CD14-positive monocyte (primary cell): Measurements from ENCODE around the gene TSPYL1. TPM values are rescaled to one million over a fixed set of nuclear protein-coding genes. Genes with fewer than 3 reads are reported as not detected.

Experiments used
- DNase-seq, 3 donors: peaks; one replicate each; pipeline ENCODE4 v3.0.0-alpha.2; 2011 to 2022
- H2AFZ ChIP-seq: 2 replicates; pipeline ENCODE4 v1.6.0; 2012; ENCODE audit warnings: mild to moderate bottlenecking, low read depth, low read length, inconsistent platforms; ENCODE audit not compliant: insufficient read depth, poor library complexity, severe bottlenecking
- H3K27ac ChIP-seq, 2 donors: 1 replicate in 1 of 2; 2 replicates in 1 of 2; pipeline ENCODE4 v1.5.1; 2012 to 2013; ENCODE audit warnings: low read length in 2 of 2, control low read depth in 1 of 2, inconsistent platforms in 1 of 2, low read depth in 1 of 2, mild to moderate bottlenecking in 1 of 2
- H3K27me3 ChIP-seq, 2 donors: one replicate each; pipeline versions ENCODE4 v1.6.0 to v1.6.1; 2011 to 2013; ENCODE audit warnings: low read length in 2 of 2; ENCODE audit not compliant: control insufficient read depth in 2 of 2, insufficient read depth in 2 of 2
- H3K36me3 ChIP-seq, 2 donors: replicated peaks in 1 of 2; 1 replicate in 1 of 2; 2 replicates in 1 of 2; pipeline versions ENCODE4 v1.5.1 to v1.6.1; 2012 to 2013; ENCODE audit warnings: low read length in 2 of 2, control low read depth in 1 of 2, inconsistent platforms in 1 of 2, mild to moderate bottlenecking in 1 of 2; ENCODE audit not compliant: insufficient read depth in 2 of 2, control insufficient read depth in 1 of 2
- H3K4me1 ChIP-seq, 2 donors: 1 replicate in 1 of 2; 2 replicates in 1 of 2; pipeline versions ENCODE4 v1.5.1 to v1.6.1; 2012 to 2013; ENCODE audit warnings: low read length in 2 of 2, control low read depth in 1 of 2, inconsistent platforms in 1 of 2, mild to moderate bottlenecking in 1 of 2, moderate library complexity in 1 of 2; ENCODE audit not compliant: insufficient read depth in 2 of 2, control insufficient read depth in 1 of 2
- H3K4me2 ChIP-seq: replicated peaks from 2 replicates; pipeline ENCODE3; 2012; ENCODE audit warnings: low read length, moderate library complexity, mild to moderate bottlenecking; ENCODE audit not compliant: poor library complexity, severe bottlenecking; ENCODE audit errors: extremely low read depth
- H3K4me3 ChIP-seq, 3 experiments: fragments of 200-600 bp in 1 of 3; sonication (generic) in 1 of 3; replicated peaks in 1 of 3; 1 replicate in 2 of 3; 2 replicates in 1 of 3; pipeline ENCODE4 v1.5.1; 2011 to 2013; ENCODE audit warnings: low read length in 3 of 3, mild to moderate bottlenecking in 3 of 3, control low read depth in 2 of 3, low read depth in 2 of 3, inconsistent platforms in 1 of 3, moderate library complexity in 1 of 3
- H3K79me2 ChIP-seq: 2 replicates; pipeline ENCODE4 v1.6.0; 2012; ENCODE audit warnings: mild to moderate bottlenecking, control low read depth, inconsistent platforms, low read length, moderate library complexity; ENCODE audit not compliant: insufficient read depth
- H3K9ac ChIP-seq: 2 replicates; pipeline ENCODE4 v1.6.0; 2017; ENCODE audit warnings: low read length, mild to moderate bottlenecking; ENCODE audit not compliant: insufficient read depth, poor library complexity, severe bottlenecking
- H3K9me3 ChIP-seq, 2 donors: replicated peaks in 1 of 2; 1 replicate in 1 of 2; 2 replicates in 1 of 2; pipeline versions ENCODE4 v1.5.1 to v1.6.1; 2012 to 2013; ENCODE audit warnings: low read length in 2 of 2, control low read depth in 1 of 2; ENCODE audit not compliant: control insufficient read depth in 1 of 2, insufficient read depth in 1 of 2
- H4K20me1 ChIP-seq: 2 replicates; pipeline ENCODE4 v1.6.0; 2012; ENCODE audit warnings: mild to moderate bottlenecking, low read length, control low read depth, moderate library complexity; ENCODE audit not compliant: insufficient read depth
- H3K27ac Mint-ChIP-seq, 7 donors: one replicate each; pipeline ENCODE4 v1.8.0; 2020; ENCODE audit warnings: mild to moderate bottlenecking in 7 of 7, mixed read lengths in 7 of 7, moderate library complexity in 6 of 7, inconsistent platforms in 2 of 7
- H3K27me3 Mint-ChIP-seq, 3 donors: one replicate each; pipeline ENCODE4 v1.8.0; 2021 to 2022; ENCODE audit warnings: low read depth in 3 of 3, mild to moderate bottlenecking in 3 of 3, mixed read lengths in 3 of 3, moderate library complexity in 3 of 3, inconsistent platforms in 1 of 3
- H3K36me3 Mint-ChIP-seq, 2 donors: one replicate each; pipeline ENCODE4 v1.8.0; 2020; ENCODE audit warnings: mixed read lengths in 2 of 2, inconsistent platforms in 1 of 2, mild to moderate bottlenecking in 1 of 2
- H3K4me1 Mint-ChIP-seq: one replicate; pipeline ENCODE4 v1.8.0; 2020; ENCODE audit warnings: mild to moderate bottlenecking, mixed read lengths
- H3K4me3 Mint-ChIP-seq, 2 donors: one replicate each; pipeline ENCODE4 v1.8.0; 2020; ENCODE audit warnings: mild to moderate bottlenecking in 2 of 2, mixed read lengths in 2 of 2, moderate library complexity in 1 of 2
- H3K9me3 Mint-ChIP-seq, 7 donors: one replicate each; pipeline ENCODE4 v1.8.0; 2020 to 2022; ENCODE audit warnings: mixed read lengths in 7 of 7, mild to moderate bottlenecking in 6 of 7, moderate library complexity in 6 of 7, inconsistent platforms in 2 of 7
- CTCF ChIP-seq: fragments of 200-600 bp; IDR thresholded peaks from one replicate; pipeline ENCODE4 v1.8.0; 2022; ENCODE audit warnings: antibody characterized with exemption, mild to moderate bottlenecking
- WGBS: methylation state at CpG from one replicate; pipeline ENCODE4 v1.1.5; 2013; ENCODE audit warnings: missing lambda C conversion rate; ENCODE audit not compliant: insufficient coverage; 5-methylcytosine and 5-hydroxymethylcytosine counted together
- intact Hi-C, 2 donors: fragments of 100-400 bp; cut with micrococcal nuclease; formaldehyde crosslinking; loops; one replicate each; pipeline versions ENCODE4 v1.15.0 to v1.15.1; 2023
- polyA plus RNA-seq, 3 donors: library from polyadenylated mRNA; depleted of rRNA in 1 of 3; unstranded in 2 of 3; stranded (reverse) in 1 of 3; fragments of 300-500 nt in 2 of 3; fragments of >200 nt in 1 of 3; fragmentation: Illumina TruSeq in 2 of 3; gene quantifications; 1 replicate in 2 of 3; 2 replicates in 1 of 3; pipeline ENCODE4 v1.2.3, GENCODE V29; 2012 to 2021

Gene TSPYL1
- polyA plus RNA-seq, 3 donors, result 19.6 to 21.0 (median 20.0) TPM

DNA sequence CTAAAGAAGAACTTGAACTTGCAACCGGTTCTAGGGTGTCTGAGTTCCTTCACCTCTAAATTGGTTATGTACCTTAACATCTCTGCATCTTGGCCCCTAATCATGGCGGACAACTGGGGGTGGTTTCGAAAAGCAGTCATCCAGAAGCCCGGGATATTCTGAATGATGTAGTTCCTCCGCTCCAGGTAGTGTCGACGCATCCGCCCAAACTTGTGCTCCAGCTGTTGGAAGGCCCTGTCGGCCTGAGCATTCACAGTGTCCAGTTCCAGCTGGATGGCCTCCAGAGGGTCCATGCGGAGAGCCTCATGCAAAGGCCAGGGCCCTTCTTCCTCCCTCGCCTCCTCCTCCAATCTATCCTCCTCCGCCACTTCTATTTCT, 887 bp downstream of the TSPYL1 start:
- Histone ChIP-seq H3K27me3 (no peaks in the 10 kb centered on the region), H3K27ac (peak overlapping the region; percentile 96 to 97), H3K4me1 (peaks cover 36 to 49% of the 10 kb centered on the region in 2 donors), H3K4me2 (peak overlapping the region; percentile 85), H3K9ac (peak overlapping the region; percentile 96), H3K36me3 (peaks cover 2 to 10% of the 10 kb centered on the region in 2 donors), H2AFZ (peak overlapping the region; percentile 86), H3K4me3 (peak overlapping the region; percentile 53 to 90 (median 85)), H4K20me1 (peaks cover 27% of the 10 kb centered on the region), H3K9me3 (no peaks in the 10 kb centered on the region), H3K79me2 (peaks cover 52% of the 10 kb centered on the region)
- Mint-ChIP-seq H3K4me1 (peaks cover 43% of the 10 kb centered on the region), H3K27me3 (peaks cover 0 to 2% (median 1%) of the 10 kb centered on the region in 3 donors), H3K9me3 (no peaks in the 10 kb centered on the region), H3K36me3 (peaks cover 14 to 21% of the 10 kb centered on the region in 2 donors), H3K27ac (peak overlapping the region; percentile 98 to 99 (median 99)), H3K4me3 (peak overlapping the region; percentile 96 to 100)
- no peak for DNase-seq
- 12% methylated on average over 11 of the region's 12 CpGs for WGBS
- no peak for TF ChIP-seq CTCF
- intact Hi-C loops, result loop anchor here in 1 of 2 donors (5.0 kb wide), 1 partner anchor 253 kb away; no protein-coding TSS in a partner anchor

- H3K36me3 ChIP-seq, result peaks cover 5 to 13% of the 10 kb centered on the region in 2 donors
- intact Hi-C loops, result loop anchor here in 1 of 2 donors (5.0 kb wide), 1 partner anchor 254 kb away; no protein-coding TSS in a partner anchor
- TF ChIP-seq CTCF, result no peak
- H4K20me1 ChIP-seq, result peaks cover 27% of the 10 kb centered on the region
- WGBS, result 98% methylated on average over 7 of the region's 11 CpGs
- H3K4me3 Mint-ChIP-seq, result peak overlapping the region; percentile 96 to 100
- no peak for DNase-seq
- peaks cover 43% of the 10 kb centered on the region for H3K4me1 Mint-ChIP-seq
- peak overlapping the region; percentile 96 to 97 for H3K27ac ChIP-seq
- peak overlapping the region; percentile 85 for H3K4me2 ChIP-seq
- no peaks in the 10 kb centered on the region for H3K9me3 ChIP-seq
- peaks cover 0 to 1% (median 0%) of the 10 kb centered on the region in 3 donors for H3K27me3 Mint-ChIP-seq
- H3K9ac ChIP-seq, result peak overlapping the region; percentile 96
- H3K4me3 ChIP-seq, result peak overlapping the region; percentile 53 to 90 (median 85)
- H3K27ac Mint-ChIP-seq, result peak overlapping the region; percentile 98 to 99 (median 99)
- no peaks in the 10 kb centered on the region for H3K9me3 Mint-ChIP-seq
- H3K79me2 ChIP-seq, result peaks cover 52% of the 10 kb centered on the region
- H2AFZ ChIP-seq, result peak overlapping the region; percentile 86
- peaks cover 16 to 24% of the 10 kb centered on the region in 2 donors for H3K36me3 Mint-ChIP-seq
- H3K4me1 ChIP-seq, result peaks cover 36 to 49% of the 10 kb centered on the region in 2 donors
- no peaks in the 10 kb centered on the region for H3K27me3 ChIP-seq
Measured at GRCh38 chr6:116278481-116278829, 1.3 kb downstream of the TSPYL1 start.
